H54 (cell line): Measurements from ENCODE around the gene FAM229B.
"Not testable (repeated sequence)": the region's sequence is repeated elsewhere in the genome, so short reads cannot be mapped to it uniquely, and the experiment has no call there.

Source experiments
- DNase-seq: peaks from one replicate; pipeline ENCODE4 v3.0.0; 2011; ENCODE audit warnings: low spot score, mixed read lengths; ENCODE audit not compliant: insufficient read length
- FAIRE-seq: peaks from 3 replicates; lab custom pipeline; 2011; peaks lifted over from hg19 to GRCh38; lab: Jason Lieb, UNC
- POLR2A ChIP-seq: IDR thresholded peaks from 2 replicates; pipeline ENCODE4 v1.6.1; 2011; ENCODE audit warnings: low read depth, mild to moderate bottlenecking, low read length

The FAM229B gene, protein sequence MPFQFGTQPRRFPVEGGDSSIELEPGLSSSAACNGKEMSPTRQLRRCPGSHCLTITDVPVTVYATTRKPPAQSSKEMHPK

DNA sequence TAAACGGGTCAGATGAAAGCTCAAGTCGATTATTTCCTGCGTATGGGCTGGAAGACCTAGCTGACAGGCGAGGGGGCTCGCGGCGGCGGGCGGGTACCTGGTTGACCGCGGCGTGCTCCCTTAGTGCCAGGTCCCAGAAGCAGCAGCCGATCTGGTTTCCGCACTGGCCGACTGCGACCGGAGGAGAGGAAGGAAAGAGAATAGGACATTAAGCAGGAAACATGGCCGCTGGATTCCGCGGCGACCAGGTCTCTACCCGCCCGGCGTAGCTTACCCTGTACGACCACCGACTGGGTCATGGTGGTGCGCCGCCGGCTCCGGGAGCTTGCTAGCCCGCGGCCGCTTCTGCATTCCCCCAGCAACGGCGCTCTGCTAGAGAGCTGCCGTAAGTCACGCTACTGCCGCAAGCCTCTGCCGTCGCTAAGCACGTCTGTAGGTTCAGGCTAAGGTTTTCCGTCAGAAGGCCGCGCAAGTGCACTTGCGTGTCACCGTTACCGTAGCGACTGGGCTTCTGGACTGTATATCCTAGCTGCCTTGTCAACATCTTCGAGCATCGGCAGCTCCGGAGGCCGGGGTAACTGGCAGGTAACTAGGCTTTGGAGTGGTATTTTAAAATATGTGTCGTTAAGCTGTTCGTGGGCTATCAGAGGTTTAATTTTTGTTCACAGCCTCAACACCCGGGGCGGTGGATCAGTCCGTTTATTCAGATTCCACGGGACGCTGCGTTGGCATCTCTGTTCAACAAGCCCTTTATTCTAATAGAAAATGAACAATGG, at the start of gene FAM229B, which contains the start of gene TUBE1:
TSS of gene FAM229B (plus strand) at position 456 of the 776 bp plus-strand sequence. CDS start 11,693 bp downstream, outside the sequence.
TSS of gene TUBE1 (minus strand) at position 347 of the 776 bp plus-strand sequence. CDS start at position 299, 48 bp downstream.
- FAIRE-seq (peak; percentile 97), DNase-seq (peak; percentile 45)
- peak; percentile 68 for TF ChIP-seq POLR2A

DNA sequence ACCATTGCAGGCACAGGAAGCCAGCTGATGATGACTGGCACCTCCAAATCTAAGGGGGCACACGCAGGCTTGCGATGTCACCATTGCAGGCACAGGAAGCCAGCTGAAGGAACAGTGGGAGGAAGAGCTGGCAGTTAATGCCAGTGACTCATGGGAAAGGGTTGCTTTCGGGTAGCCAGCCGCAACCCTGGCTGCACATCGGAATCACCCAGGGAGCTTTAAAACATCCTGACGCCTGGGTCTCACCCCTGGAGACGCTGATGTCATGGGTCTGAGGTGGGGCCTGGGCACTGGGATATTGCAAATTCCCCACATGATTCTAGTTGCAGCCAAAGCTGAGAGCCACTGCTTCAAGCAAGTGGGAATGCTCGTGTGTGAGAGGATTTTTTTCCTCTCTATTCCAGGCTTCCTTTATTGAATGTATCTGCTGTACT, 49.6 kb upstream of the FAM229B start:
- FAIRE-seq = peak; percentile 38
- peak; percentile 34; the same call in 1 of the 2 replicates for TF ChIP-seq POLR2A
- peak; percentile 63 for DNase-seq

DNA sequence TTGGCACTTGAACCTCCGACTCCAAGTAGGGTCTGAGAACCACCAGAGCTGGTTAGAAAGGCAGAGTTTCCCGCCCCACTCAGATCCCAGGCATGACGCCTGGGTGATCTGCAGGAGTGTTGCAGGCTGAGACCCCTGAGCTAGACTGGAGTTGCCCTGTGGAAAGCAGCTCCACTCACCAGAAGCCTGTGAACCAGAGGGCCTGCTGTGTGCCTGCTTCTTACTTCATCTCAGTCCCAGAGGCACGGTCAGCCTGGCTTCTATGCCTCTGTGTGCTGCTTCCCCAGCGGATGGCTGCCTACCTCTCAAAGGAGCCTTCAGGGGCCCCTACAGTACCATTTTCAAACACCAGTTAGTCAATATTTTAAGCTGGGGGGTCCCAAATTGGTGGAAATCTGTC, 49.1 kb upstream of the FAM229B start:
- no peak for FAIRE-seq

DNA sequence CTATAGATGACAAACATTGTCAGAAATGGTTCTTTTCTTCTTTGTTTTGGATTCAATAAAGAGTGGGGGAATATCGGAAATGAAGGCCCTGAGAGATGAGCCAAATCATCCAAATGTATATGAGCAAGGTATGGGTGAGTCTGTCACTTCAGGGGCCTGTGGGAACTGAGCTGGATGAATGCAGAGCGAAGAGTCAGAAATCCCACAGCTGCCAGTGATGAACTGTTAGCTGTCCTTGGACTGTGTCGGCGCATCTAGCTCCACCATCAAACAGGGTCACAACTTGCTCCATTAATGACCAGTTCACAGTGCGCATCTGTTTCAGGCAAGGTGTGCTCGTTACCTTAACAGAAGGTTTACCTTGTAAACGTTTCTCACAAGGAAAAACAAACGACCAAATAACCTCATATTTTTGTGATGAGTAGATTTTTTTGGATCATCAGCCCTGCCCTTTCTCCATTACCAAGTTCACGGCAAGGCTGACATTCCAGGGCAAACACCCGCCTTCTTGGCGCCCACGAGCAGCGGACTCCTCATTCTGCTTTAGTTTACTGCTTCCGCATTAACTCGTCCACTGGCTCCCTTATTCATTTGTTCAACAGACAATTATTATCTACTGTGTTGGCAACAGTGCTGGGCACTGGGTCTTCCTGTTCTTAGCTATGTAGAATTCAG, 48.5 kb upstream of the FAM229B start:
- DNase-seq (no peak), FAIRE-seq (no peak)
- no peak for TF ChIP-seq POLR2A

More for the DNA sequence above, 49.1 kb upstream of the FAM229B start:
- no peak for DNase-seq
- TF ChIP-seq POLR2A = no peak

DNA sequence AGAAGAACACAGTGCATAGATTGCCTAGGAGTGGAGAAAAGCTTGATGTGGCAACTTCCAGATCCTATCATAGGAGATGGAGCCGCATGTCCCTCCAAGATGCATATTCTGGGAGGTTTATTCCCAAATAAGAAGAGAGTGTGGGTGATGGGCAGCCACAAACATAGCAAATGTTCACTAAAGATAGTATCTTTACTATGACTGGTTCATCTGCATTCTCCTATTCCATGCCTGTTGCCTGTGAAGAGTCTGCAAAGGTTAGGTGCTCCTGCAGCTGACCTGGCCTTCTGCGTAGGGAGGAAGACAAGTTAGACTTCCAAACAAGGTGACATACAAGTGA, 48.0 kb upstream of the FAM229B start:
- FAIRE-seq = no peak
- no peak for TF ChIP-seq POLR2A
- DNase-seq = no peak

DNA sequence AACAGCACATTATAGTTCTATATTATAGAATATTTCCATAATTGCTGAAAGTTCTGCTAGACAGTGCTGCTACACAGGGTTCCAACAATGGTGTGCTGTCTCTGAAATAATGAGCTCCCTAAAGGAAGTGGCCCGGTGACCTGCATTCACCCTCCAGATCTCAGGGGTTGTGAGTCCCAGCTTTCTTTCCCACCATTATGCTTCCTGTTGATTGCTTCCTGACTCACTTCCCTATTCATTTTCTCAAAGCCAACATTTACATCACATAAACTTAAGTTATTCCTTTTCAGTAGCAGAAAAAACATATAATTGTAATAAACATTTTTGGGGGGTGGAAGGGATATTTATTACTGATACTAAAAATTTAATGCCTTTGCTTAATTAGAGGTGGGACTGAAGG, 46.4 kb upstream of the FAM229B start:
- FAIRE-seq = no peak

DNA sequence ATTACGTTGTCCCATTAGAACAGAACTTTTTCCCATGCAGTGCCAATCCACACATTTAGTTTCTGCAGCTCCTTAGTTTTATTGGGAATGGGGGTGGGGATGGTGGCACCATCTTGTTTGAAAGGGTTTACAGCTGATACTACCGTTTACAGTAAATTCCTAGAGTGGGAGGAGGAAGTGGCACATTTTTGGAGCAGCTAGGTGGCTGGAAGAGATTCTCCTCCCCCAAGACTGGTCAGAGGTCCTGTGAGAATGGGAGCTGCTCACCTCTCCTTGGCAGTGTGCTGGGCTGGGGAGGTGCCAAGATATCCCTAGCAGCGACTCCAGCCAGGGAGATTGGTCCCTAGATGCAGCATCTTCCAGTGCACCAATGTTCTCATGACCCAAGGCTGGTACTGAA, 45.9 kb upstream of the FAM229B start:
- FAIRE-seq (no peak), DNase-seq (no peak)
- TF ChIP-seq POLR2A = no peak

More for the DNA sequence above, 46.4 kb upstream of the FAM229B start:
- no peak for TF ChIP-seq POLR2A
- no peak for DNase-seq

DNA sequence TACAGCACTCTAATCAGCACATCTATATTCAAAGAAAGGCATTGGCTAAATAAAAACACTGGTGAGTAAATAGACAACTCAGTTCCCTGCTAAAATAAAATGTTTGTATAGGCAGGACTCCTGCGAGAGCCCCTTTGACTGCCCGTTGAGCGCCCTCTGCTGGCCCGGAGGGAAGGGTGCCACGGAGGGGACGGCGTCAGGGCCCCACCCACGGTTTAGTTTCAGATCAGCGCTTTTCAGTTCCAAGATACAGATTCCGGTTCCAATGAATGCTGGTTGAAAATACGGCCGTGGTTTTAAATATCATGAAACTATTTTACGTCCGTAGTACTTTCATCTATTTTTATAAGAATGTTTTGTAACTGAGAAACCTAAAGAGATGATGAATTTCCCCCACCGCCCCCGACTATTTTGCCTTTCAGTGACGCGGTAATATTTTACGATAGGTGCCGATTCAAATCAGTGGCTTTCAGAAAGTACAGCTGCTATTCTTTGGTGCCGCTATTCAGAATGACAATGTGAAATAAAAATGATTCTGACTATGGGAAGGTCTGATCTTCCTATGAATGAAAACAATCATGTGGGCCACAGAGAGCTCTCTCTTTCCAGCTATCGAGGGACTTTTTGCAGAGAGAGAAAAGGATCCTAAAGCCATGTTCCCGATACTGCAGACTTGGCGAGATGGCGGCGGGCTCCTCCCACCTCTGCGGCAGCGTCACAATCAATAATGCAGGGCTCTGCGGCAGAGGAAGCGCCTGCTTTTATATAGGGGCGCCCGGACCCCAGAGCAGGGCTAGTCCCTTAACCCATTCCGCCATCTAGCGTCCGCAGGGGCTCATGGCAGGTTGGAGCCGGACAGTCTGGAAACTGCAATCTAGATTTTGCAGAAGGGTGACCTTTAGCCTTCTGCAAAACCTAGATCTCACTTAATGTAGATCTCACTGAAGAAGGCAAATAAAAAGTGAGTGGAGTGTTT, 44.1 kb upstream of the FAM229B start:
- TF ChIP-seq POLR2A = peak; percentile 43; the same call in 1 of the 2 replicates
- FAIRE-seq (no peak), DNase-seq (peak; percentile 42)

DNA sequence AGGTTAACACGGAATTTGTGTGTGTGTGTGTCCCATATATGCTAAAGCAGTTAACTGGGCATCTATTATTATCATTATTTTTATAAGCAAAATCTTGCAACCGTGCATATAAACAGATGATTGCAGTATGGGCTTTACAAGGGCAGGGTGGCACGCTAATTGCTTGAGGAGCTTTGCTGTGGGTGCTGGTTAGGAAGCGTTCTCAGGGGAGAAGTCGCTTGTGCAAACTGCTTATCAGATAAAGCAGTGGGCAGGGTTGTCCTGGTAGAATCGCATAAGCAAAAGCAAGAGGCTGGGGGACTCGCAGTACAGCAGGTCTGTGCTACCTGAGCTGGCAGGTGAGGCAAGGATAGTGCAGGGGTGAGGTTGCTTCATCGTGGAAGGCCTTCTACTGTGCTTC, 43.2 kb upstream of the FAM229B start:
- no peak for TF ChIP-seq POLR2A
- FAIRE-seq (no peak), DNase-seq (no peak)

DNA sequence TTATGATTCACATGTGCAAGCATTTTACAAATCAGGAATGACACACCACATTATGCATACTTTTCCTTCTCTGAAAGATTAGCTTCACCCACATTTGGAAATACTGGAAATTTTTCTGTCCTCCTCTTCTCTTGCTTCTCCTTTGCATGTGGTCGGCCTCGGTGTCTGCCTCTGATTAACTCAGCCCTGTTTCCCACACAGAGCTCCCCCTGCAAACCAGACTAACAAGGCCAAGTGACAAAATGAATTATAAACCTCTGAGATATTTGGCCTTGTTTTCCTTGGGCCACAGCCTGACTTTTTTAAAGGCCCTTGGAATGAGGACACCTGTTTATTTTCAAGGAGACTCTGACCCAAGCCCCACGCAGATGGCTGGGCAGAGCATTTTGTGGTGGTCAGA, 42.5 kb upstream of the FAM229B start:
- no peak for FAIRE-seq
- no peak for DNase-seq
- no peak for TF ChIP-seq POLR2A

DNA sequence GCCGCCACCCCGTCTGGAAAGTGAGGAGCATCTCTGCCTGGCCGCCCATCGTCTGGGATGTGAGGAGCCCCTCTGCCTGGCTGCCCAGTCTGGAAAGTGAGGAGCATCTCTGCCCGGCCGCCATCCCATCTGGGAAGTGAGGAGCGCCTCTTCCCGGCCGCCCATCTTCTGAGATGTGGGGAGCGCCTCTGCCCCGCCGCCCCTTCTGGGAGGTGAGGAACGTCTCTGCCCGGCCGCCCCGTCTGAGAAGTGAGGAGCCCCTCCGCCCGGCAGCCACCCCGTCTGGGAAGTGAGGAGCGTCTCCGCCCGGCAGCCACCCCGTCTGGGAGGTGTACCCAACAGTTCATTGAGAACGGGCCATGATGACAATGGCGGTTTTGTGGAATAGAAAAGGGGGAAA, 39.9 kb upstream of the FAM229B start:
- FAIRE-seq, DNase-seq: not testable (repeated sequence)

DNA sequence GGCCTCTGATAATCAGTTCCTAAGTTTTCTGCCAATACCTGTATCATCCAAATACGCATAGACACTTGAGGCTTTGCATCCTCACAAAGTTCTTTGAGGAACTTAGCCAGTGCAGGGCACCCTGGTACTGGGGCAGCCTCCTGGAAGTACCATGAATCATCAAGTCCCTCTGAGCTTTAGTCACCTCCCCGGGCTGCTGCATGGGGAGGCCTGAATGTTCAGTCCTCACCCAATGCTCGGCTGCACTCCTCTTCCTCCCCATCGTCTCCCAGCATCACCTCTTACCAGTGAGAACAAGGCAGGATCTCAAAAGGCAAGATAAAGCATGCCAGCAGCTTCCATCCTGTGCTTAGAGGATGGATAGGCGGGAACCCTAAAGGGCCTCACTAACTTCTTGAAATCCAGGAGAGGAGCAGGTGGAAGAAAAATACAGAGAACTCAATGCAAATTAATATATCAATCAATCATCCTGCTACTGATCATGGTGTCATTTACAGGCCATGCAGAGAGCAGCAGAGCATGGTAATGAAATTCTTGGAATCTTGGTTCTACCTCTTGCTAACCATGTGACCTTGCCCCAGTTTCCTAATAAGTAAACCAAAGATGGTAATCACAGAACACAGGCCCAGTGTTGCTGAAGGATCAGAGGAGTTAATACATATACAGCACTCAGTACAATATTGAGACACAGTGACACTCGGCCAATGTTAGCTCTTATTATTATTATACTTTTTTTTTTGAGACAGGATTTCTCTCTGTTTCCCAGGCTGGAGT, 38.2 kb upstream of the FAM229B start:
- no peak for FAIRE-seq
- DNase-seq = peak; percentile 42
- no peak for TF ChIP-seq POLR2A
